Subcutaneous adipose tissue (tissue), 4 donors: ENCODE results near the gene IFNW1. TPM values are rescaled to one million over a fixed set of nuclear protein-coding genes. Genes with fewer than 3 reads are reported as not detected.

Experiments
- CTCF ChIP-seq: fragments of 450-650 bp; IDR thresholded peaks from one replicate; pipeline ENCODE4 v1.5.1; 2016; ENCODE audit warnings: low read depth, mild to moderate bottlenecking, control low read depth, antibody characterized with exemption, moderate library complexity
- total RNA-seq, 4 donors: library from RNA; depleted of rRNA; stranded (reverse); fragments of >200 nt; gene quantifications; one replicate each; pipeline ENCODE4 v1.1.0, GENCODE V29; 2016

The IFNW1 gene
- total RNA-seq, 4 donors from 2014 or later = not detected

GRCh38 chr9:21160178-21160577 is 18.5 kb upstream of the IFNW1 start:
- no peak for TF ChIP-seq CTCF

DNA sequence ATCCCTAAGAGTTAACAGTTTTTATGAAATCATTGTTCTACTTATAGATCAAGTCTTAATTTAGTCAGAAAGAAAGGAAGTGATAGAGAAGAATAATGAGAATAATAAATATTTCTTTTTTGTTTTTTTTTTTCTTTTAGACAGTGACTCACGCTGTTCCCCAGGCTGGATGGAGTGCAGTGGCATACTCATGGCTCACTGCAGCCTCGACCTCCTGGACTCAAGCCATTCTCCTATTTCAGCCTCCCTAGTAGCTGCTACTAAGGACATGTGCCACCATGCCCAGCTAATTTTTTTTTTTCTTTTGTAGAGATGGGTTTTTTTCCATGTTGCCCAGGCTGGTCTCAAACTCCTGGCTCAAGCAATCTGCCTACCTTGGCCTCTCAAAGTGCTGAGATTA is 13.9 kb upstream of the IFNW1 start:
- TF ChIP-seq CTCF = no peak

DNA sequence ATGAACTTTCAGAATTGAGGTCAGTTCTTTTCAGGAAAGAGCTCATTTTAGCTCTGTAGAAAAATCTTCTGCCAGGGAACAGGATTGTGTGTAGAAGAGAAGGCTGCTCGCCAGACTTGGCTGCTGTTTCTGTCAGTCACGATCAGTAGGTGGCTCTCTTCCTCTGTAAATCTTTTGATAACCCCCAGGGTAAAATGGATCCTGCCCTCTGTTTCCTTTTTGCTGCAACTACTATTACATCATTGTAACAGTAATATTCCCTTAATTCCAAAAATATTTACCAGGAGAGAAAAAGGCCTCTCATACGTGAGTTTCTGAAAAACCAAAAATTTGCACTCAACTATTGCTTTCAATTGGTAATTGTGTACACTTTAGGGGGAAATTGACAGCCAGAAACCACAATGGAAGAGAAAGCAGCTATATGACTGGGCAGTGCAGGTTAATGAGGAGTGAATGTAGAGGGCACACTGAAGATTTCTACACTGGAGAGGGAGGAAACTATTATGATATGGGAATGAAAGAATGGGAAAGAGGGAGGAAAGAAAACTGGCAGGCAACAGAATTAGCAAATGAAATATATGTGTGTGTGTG is 12.5 kb upstream of the IFNW1 start:
- TF ChIP-seq CTCF = no peak

DNA sequence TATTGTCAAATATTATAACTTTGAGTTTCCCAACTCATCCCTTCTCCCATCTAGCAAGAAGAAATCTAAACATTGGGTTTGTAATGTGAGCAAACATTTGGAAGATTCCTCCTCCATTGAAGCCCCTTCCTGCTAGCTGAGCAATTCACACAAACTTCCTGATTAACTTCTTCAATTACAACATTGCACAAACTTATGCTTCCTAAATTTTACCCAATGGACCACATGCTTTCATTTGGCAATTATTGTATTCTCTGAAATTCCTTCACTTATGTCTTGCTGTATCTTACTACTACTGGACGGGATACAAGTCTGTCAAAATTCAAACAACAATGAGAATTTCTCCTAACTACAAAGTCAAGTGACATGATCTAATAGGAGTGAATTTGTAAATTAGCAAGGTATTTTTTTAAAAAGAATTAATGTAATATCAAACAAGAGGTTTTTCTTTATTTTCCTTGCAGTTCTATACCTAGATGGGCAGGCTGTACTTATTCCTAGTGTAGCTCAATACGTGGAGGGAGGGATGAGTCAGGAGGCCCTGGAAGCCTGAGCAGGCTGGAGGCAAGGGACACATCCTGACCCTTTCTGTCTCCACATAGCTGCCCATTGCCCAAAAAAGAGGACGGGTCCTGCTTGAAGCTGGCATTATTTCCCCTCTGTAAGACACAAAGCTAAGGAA is 11.8 kb upstream of the IFNW1 start:
- no peak for TF ChIP-seq CTCF

- no peak for TF ChIP-seq CTCF
Measured at GRCh38 chr9:21144603-21145002, 3.0 kb upstream of the IFNW1 start.

DNA sequence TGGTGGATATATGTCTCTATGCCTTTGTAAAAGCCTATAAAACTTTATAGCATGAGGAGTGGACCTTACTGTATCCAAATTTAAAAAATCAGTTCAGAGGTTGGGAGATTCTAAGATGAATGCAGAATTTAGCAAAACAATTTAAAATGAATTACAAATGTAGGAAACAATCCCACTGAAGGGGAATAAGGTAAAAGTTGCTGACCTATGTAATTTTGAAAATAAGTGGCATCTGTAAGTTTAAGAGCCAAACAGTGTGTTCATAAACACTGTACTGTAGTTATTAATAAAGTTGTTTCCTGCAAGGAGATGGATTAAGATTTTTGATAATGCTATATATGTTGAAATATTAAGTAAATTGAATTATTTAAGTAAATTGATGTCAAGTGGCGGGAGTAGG is 4.6 kb downstream of the IFNW1 start:
- TF ChIP-seq CTCF = no peak

GRCh38 chr9:21135736-21136135 is 5.9 kb downstream of the IFNW1 start:
- no peak for TF ChIP-seq CTCF
